ENCODE measurements around the gene PLA2G4D. TPM values are rescaled to one million over a fixed set of nuclear protein-coding genes. Genes with fewer than 3 reads are reported as not detected.

Gene PLA2G4D
- total RNA-seq, 1 donor, result not detected

DNA sequence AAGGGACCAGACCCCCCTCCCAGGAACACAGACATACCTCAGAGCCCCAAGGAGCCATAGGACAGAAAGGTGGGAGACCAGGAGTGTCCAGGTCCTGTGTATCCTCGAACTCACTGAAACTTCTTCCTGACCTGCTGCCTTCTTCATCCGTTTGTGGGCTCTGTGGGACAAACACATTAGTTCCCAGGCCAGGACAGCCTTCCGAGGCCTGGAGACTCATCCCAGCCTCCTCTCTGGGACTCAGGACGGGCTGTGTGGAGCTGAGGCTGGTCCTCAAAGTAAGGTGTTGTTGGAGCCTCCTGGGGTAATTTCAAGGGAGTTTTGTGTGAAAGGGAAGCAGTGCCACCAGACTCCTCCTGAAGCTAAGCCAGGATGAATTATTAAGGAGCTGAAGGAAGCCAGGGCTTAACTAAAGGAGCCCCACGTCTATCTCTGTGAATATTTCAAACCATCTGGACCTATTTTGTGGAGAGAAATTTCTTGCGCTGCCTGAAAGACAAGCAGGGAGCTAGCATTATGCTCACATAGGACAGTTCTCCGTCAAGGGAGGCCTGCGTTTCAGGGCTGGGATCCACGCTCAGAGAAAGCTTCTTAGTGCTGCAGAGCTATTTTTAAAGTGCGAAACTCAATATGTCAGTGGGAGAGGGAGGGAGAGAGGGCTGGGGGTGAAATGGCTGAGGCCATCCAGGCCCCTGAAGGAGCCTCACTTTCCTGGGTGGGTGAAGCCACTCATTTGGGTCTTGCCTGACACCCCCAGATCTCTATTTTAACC is 43.7 kb downstream of the PLA2G4D start:
- TF ChIP-seq, protein P1, sequence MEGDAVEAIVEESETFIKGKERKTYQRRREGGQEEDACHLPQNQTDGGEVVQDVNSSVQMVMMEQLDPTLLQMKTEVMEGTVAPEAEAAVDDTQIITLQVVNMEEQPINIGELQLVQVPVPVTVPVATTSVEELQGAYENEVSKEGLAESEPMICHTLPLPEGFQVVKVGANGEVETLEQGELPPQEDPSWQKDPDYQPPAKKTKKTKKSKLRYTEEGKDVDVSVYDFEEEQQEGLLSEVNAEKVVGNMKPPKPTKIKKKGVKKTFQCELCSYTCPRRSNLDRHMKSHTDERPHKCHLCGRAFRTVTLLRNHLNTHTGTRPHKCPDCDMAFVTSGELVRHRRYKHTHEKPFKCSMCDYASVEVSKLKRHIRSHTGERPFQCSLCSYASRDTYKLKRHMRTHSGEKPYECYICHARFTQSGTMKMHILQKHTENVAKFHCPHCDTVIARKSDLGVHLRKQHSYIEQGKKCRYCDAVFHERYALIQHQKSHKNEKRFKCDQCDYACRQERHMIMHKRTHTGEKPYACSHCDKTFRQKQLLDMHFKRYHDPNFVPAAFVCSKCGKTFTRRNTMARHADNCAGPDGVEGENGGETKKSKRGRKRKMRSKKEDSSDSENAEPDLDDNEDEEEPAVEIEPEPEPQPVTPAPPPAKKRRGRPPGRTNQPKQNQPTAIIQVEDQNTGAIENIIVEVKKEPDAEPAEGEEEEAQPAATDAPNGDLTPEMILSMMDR (IDR thresholded peaks at IDR 0.05; ENCODE audit: insufficient read depth, low read length), result no peak
- H3K4me3 ChIP-seq (ENCODE audit: low read depth, low read length), result no peak overlapping the region
- DNase-seq (ENCODE audit: low read depth), result no peak

DNA sequence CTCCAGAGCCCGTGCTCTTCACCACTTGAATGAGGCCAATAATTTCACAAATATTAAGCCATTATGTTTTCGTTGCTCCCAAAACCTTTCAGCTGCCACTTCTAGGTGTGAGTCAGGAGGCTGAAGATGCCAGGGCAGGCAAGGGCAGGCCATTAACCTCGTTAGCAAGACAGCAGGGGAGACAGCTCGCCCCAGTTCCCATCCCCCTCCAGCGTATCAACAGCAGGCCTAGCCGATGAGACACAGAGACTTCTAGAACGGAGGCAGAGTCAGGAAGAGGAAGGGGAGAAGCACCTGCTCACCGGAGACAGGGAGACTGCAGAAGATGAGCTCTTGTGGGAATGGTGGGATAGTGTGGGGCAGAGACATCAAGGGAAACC is 45.6 kb downstream of the PLA2G4D start:
- DNase-seq (ENCODE audit: low read depth), result no peak
- no peak overlapping the region for H3K4me3 ChIP-seq (ENCODE audit: low read depth, low read length)
- TF ChIP-seq, protein P1 (IDR thresholded peaks at IDR 0.05; ENCODE audit: insufficient read depth, low read length), result no peak

DNA sequence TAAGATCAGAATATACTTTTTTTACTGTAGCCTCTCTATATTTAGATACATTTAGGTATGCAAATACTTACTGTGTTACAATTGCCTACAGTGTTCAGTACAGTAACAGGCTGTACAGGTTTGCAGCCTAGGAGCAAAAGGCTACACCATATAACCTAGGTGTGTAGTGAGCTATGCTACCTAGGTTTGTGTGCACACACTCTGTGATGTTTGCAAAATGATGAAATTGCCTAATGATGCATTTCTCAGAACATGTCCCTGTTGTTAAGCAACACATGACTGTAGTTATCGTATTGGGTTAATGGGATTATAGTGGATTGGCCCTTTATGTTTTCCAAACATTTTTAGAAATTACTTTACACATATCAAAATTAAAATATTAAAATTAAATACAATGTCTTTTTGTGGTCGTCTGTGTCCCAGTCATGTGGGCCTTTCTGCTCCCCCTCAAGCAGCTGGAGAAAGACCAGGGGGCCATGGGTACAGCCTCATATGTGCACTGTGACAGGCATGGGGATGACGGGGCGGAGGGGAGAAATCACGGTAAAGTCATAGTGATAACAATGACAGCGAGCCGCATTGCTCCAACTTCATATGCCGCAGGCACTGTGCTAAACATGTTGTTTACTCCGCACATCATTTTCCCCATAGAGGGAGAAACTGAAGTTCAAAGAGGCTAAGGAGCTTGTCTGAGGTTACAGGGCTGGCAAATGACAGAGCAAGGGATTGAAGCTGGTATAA is 46.1 kb downstream of the PLA2G4D start:
- DNase-seq (ENCODE audit: low read depth), result no peak

DNA sequence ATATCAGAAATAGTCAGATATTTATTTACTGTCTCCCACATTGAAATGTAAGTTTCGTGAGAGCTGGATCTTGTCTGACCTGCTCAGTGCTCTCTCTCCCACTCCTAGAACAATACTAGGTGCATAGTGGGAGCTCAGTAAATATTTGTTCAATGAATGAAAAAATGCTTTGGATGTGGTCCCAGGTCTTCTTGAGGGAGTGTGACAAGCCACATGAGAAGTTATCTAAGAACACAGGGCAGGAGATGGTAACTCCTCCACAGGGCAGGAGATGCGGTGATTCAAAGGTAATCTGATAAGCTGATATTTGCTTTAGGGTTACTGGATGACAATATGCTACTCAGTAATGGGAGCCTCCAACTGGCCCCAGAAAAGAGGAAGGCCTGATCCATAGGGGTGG is 47.8 kb downstream of the PLA2G4D start:
- no peak overlapping the region for H3K4me3 ChIP-seq (ENCODE audit: low read depth, low read length)
- TF ChIP-seq, protein P1 (IDR thresholded peaks at IDR 0.05; ENCODE audit: insufficient read depth, low read length), result no peak
- DNase-seq (ENCODE audit: low read depth), result no peak

More for the DNA sequence above, 46.1 kb downstream of the PLA2G4D start:
- H3K4me3 ChIP-seq (ENCODE audit: low read depth, low read length), result no peak overlapping the region
- TF ChIP-seq, protein P1 (IDR thresholded peaks at IDR 0.05; ENCODE audit: insufficient read depth, low read length), result no peak

DNA sequence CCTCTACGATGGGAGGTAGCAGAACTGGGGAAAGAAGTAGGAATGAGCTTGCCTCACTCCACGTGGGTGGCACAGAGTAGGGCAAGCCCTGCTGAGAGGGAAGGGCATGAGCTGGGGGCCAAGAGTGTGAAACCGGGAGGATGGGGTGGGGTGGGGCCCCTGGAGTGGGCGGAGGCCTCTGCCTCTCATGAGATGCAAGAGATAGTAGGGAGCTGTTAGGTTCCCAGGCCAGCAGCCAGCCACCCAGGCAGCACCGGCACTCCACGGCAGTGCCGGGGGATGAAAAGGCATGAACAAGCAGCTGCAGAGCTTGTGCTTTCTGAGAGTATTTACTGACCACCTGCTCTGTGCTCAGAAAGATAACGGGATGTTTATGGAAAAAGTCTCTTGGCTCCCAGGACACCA is 49.1 kb downstream of the PLA2G4D start:
- TF ChIP-seq, protein P1 (IDR thresholded peaks at IDR 0.05; ENCODE audit: insufficient read depth, low read length), result no peak
- no peak for DNase-seq (ENCODE audit: low read depth)

DNA sequence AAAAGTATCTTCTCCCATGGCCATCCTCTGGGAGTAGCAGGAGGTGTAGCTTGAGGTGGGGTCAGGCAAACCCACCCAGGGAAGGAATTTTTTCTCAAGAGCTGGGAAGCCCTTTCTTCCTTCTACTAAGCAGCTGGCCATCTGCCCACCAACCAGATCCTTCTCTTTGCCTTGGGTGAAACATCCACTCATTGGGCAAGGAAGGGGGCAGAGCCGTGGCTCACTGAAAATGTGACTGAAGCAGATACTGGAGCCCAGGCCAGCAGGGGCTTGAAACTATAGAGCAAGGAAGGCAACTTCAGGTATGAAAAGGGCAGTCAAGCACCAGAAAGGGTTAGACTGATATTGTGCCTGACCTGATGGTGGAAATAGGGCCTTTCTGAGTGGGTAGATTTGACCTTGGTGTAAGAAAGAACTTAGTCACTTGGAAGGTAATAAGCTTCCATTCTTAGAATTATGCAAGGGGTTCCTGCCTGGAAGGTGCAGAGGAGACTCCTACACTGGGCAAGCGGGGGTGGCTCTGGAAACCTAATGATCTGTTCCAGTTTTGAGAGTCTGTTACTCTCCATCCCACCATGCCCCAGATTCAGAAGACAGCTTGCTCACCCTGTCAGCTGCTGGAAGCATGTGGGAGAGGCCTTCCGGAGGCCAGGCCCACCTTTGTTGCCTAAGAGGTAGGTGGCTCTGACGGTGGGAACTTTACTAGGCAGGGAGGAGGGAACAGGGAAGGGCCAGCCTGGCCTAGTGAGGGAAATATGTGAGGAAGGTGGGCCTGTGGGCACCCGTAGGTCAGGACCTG is 51.6 kb downstream of the PLA2G4D start:
- TF ChIP-seq, protein P1 (IDR thresholded peaks at IDR 0.05; ENCODE audit: insufficient read depth, low read length), result no peak
- no peak for DNase-seq (ENCODE audit: low read depth)
- H3K4me3 ChIP-seq (ENCODE audit: low read depth, low read length), result no peak overlapping the region

More for the DNA sequence above, 49.1 kb downstream of the PLA2G4D start:
- H3K4me3 ChIP-seq (ENCODE audit: low read depth, low read length), result no peak overlapping the region
